ENCODE data around the gene FAM98C.
"Not testable (repeated sequence)": the region's sequence is repeated elsewhere in the genome, so short reads cannot be mapped to it uniquely, and the experiment has no call there.

Gene FAM98C

GRCh38 chr19:38427035-38427677, 24.3 kb downstream of the FAM98C start:
- DNase-seq, result not testable (repeated sequence)

- no peak for DNase-seq
Measured at GRCh38 chr19:38429055-38429810, 26.3 kb downstream of the FAM98C start.

- DNase-seq, result no peak
Measured at GRCh38 chr19:38429811-38430156, 26.9 kb downstream of the FAM98C start.

- no peak for DNase-seq
Measured at GRCh38 chr19:38430931-38431330, 28.0 kb downstream of the FAM98C start.

GRCh38 chr19:38433268-38433733, 30.4 kb downstream of the FAM98C start, which contains the start of gene RYR1:
Gene RYR1, plus strand, starts transcription at chr19:38433691. Its CDS starts 139 bp downstream, at chr19:38433830.
- peak; percentile 23 to 72 (median 52) for DNase-seq

- peak in 1 of 4 experiments; percentile 12 for DNase-seq
Measured at GRCh38 chr19:38434549-38435051, 31.7 kb downstream of the FAM98C start.

- no peak for DNase-seq
Measured at GRCh38 chr19:38437295-38437694, 34.4 kb downstream of the FAM98C start.

- no peak for DNase-seq
Measured at GRCh38 chr19:38437917-38438316, 35.0 kb downstream of the FAM98C start.

GRCh38 chr19:38440592-38440991, 37.7 kb downstream of the FAM98C start:
- DNase-seq, result no peak

- DNase-seq, result peak in 3 of 4 experiments; percentile 11 to 39 (median 39)
Measured at GRCh38 chr19:38441657-38442348, 38.9 kb downstream of the FAM98C start.

GRCh38 chr19:38442736-38443135, 39.8 kb downstream of the FAM98C start:
- no peak for DNase-seq

- no peak for DNase-seq
Measured at GRCh38 chr19:38443458-38443999, 40.6 kb downstream of the FAM98C start.

- DNase-seq, result no peak
Measured at GRCh38 chr19:38444026-38444425, 41.1 kb downstream of the FAM98C start.

- no peak for DNase-seq
Measured at GRCh38 chr19:38445362-38445761, 42.5 kb downstream of the FAM98C start.

- no peak for DNase-seq
Measured at GRCh38 chr19:38448225-38448624, 45.3 kb downstream of the FAM98C start.

- DNase-seq, result no peak
Measured at GRCh38 chr19:38449518-38449917, 46.6 kb downstream of the FAM98C start.

GRCh38 chr19:38451036-38451435, 48.1 kb downstream of the FAM98C start:
- no peak for DNase-seq

GRCh38 chr19:38451629-38452028, 48.7 kb downstream of the FAM98C start:
- DNase-seq, result no peak

GRCh38 chr19:38452430-38453366, 49.8 kb downstream of the FAM98C start:
- DNase-seq, result peak in 3 of 4 experiments; percentile 4 to 10 (median 8)

GRCh38 chr19:38453596-38453995, 50.7 kb downstream of the FAM98C start:
- DNase-seq, result peak; percentile 13 to 65 (median 50)

GRCh38 chr19:38455031-38455430, 52.1 kb downstream of the FAM98C start:
- peak in 2 of 4 experiments; percentile 33 to 39 for DNase-seq

GRCh38 chr19:38457202-38457601, 54.3 kb downstream of the FAM98C start:
- no peak for DNase-seq

Measured in suppressor macrophage (primary cell).